BJ (cell line): ENCODE results near the gene UGCG. TPM values are rescaled to one million over a fixed set of nuclear protein-coding genes. Genes with fewer than 3 reads are reported as not detected.

Source experiments
- CTCF ChIA-PET: fragments of 350-600 bp; formaldehyde crosslinking; extraction: SDS; loops from one replicate; lab custom pipeline; 2021; ENCODE audit warnings: antibody characterized with exemption, inconsistent platforms; lab: Yijun Ruan, JAX
- POLR2A ChIA-PET: fragments of 300-600 bp; sonication (Branson Sonifier 250); formaldehyde crosslinking; extraction: SDS; loops from one replicate; lab custom pipeline; 2021; ENCODE audit warnings: antibody characterized with exemption; lab: Charles Lee
- DNase-seq: peaks from one replicate; pipeline ENCODE4 v3.0.0-alpha.2; 2011; ENCODE audit warnings: low read depth
- H3K27me3 ChIP-seq: 2 replicates; pipeline ENCODE4 v1.6.0; 2011; ENCODE audit warnings: low read length; ENCODE audit not compliant: control insufficient read depth, insufficient read depth
- H3K36me3 ChIP-seq: 2 replicates; pipeline ENCODE4 v1.5.1; 2011; ENCODE audit warnings: low read length; ENCODE audit not compliant: control insufficient read depth, insufficient read depth
- H3K4me3 ChIP-seq: 2 replicates; pipeline ENCODE4 v1.5.1; 2011; ENCODE audit warnings: low read depth, mild to moderate bottlenecking, control low read depth, low read length
- CTCF ChIP-seq: IDR thresholded peaks from 2 replicates; pipeline ENCODE4 v1.5.1; 2011; ENCODE audit warnings: low read depth, mild to moderate bottlenecking, control low read depth, inconsistent platforms, low read length, moderate library complexity; ENCODE audit not compliant: insufficient read depth
- polyA plus RNA-seq: library from polyadenylated mRNA; depleted of rRNA; stranded (reverse); fragments of >200 nt; gene quantifications from 2 replicates; pipeline ENCODE4 v1.2.3, GENCODE V29; 2011

Gene UGCG
- polyA plus RNA-seq, 1 experiment: 34.3 TPM

- Histone ChIP-seq H3K36me3 (no peaks in the 10 kb centered on the region), H3K27me3 (no peaks in the 10 kb centered on the region), H3K4me3 (no peak overlapping the region)
- POLR2A ChIA-PET: no interaction called here
- CTCF ChIA-PET: interaction anchor here (0.6 kb wide), 1 partner anchor 45 kb away, joined by 3 read pairs; no protein-coding TSS in a partner anchor
- DNase-seq: no peak
- no peak for TF ChIP-seq CTCF
Measured at GRCh38 chr9:111948951-111949350, 52.3 kb downstream of the UGCG start.

- POLR2A ChIA-PET: no interaction called here
- Histone ChIP-seq H3K4me3 (no peak overlapping the region), H3K36me3 (no peaks in the 10 kb centered on the region), H3K27me3 (no peaks in the 10 kb centered on the region)
- CTCF ChIA-PET: interaction anchor here (0.6 kb wide), 1 partner anchor 85 kb away, joined by 4 read pairs; no protein-coding TSS in a partner anchor
- TF ChIP-seq CTCF: no peak
- DNase-seq: no peak
Measured at GRCh38 chr9:111949919-111950318, 53.3 kb downstream of the UGCG start.

GRCh38 chr9:111952559-111952958 lies 55.9 kb downstream of the UGCG start:
- CTCF ChIA-PET: interaction anchor here (0.6 to 1.1 kb wide), 3 partner anchors 19 to 419 kb away, joined by 3 read pairs; no protein-coding TSS in a partner anchor
- DNase-seq: peak; percentile 65
- H3K36me3 ChIP-seq: no peaks in the 10 kb centered on the region
- TF ChIP-seq CTCF: no peak
- POLR2A ChIA-PET: interaction anchor here (0.7 kb wide), 1 partner anchor 39 kb away, joined by 7 read pairs; no protein-coding TSS in a partner anchor
- no peak overlapping the region for H3K4me3 ChIP-seq
- H3K27me3 ChIP-seq: no peaks in the 10 kb centered on the region

GRCh38 chr9:111953444-111953843 lies 56.8 kb downstream of the UGCG start:
- DNase-seq: no peak
- no peaks in the 10 kb centered on the region for H3K27me3 ChIP-seq
- H3K4me3 ChIP-seq: no peak overlapping the region
- ChIA-PET POLR2A (no interaction called here), CTCF (no interaction called here)
- no peak for TF ChIP-seq CTCF
- no peaks in the 10 kb centered on the region for H3K36me3 ChIP-seq

GRCh38 chr9:111955048-111955447 lies 58.4 kb downstream of the UGCG start:
- H3K27me3 ChIP-seq: no peaks in the 10 kb centered on the region
- H3K4me3 ChIP-seq: no peak overlapping the region
- DNase-seq: no peak
- no peaks in the 10 kb centered on the region for H3K36me3 ChIP-seq
- no peak for TF ChIP-seq CTCF
- POLR2A ChIA-PET: no interaction called here
- CTCF ChIA-PET: interaction anchor here (0.5 kb wide), 1 partner anchor 195 kb away, joined by 3 read pairs; no protein-coding TSS in a partner anchor
